Colon (tissue), 2 donors: ENCODE results near the gene ABCA5.
"Not testable (repeated sequence)": the region's sequence is repeated elsewhere in the genome, so short reads cannot be mapped to it uniquely, and the experiment has no call there.

ENCODE experiments used
- FAIRE-seq: peaks from 2 replicates; lab custom pipeline; 2012; peaks lifted over from hg19 to GRCh38; lab: Jason Lieb, UNC
- donor health status: control.
- donor health status: control.

Gene ABCA5

GRCh38 chr17:69198238-69198637 is 128.7 kb downstream of the ABCA5 start:
- FAIRE-seq = no peak

- FAIRE-seq = not testable (repeated sequence)
These were observed 130.8 kb downstream of the ABCA5 start for GRCh38 chr17:69196105-69196653.
